NCI-H187 treated with DMSO at 0.1 percent for 48 hours (cell line): Measurements from ENCODE around the gene TMEM204.
"Not testable (repeated sequence)": the region's sequence is repeated elsewhere in the genome, so short reads cannot be mapped to it uniquely, and the experiment has no call there.

ENCODE experiments used
- DNase-seq: peaks from one replicate; lab custom pipeline; 2025; lab: John Stamatoyannopoulos, UW

The TMEM204 gene

DNA sequence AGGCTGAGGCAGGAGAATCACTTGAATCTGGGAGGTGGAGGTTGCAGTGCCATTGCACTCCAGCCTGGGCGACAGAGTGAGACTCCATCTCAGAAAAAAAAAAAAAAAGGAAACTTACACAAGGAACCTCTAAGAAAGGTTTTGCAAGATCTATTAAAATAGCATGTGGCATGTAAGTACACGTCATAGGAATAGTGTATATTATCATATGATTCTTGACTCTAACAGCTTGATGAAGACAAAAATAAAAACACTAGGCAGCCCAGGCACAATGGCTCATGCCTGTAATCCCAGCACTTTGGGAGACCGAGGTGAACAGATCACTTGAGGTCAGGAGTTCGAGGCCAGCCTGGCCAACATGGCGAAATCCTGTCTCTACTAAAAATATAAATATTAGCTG is 62.0 kb downstream of the TMEM204 start:
- DNase-seq = not testable (repeated sequence)

DNA sequence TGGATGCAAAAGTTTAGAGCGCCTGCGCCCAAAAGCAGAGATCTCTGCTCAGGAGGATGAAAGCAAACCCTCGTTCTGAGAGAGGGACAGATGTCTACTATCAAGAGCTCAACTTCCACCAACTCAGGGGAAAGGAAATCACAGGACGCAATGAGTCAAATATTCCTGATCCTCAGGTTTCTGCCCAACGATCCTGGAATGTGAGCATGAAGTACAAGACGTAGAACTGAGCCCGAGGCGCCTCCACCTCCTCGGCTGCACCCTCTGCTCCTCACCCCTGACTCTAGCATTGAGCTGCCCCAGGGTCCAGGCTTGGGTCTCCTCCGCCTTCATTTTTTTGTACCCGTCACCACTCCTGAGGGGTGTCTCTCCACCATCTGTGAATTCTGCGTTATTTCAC is 63.0 kb downstream of the TMEM204 start:
- DNase-seq = no peak

DNA sequence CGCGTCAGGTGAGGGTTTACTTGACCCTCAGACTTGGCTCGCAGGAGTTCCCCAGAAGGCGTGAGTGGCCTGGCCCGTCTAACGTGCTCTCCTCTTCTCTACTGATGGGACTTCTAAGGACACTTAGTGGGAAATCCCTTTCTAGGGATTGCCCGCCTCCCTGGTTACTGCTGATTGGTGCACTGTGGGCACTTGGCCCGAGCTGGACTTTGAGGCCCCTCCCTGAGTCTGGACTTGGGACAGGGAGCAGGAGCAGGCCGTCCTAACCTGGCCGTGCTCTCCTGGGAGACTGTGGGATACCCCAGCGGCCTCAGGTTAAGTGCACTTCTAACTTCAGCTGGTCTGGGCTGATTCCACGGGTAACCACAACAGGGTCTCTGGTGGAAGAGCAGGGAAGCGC is 63.7 kb downstream of the TMEM204 start:
- DNase-seq = no peak

DNA sequence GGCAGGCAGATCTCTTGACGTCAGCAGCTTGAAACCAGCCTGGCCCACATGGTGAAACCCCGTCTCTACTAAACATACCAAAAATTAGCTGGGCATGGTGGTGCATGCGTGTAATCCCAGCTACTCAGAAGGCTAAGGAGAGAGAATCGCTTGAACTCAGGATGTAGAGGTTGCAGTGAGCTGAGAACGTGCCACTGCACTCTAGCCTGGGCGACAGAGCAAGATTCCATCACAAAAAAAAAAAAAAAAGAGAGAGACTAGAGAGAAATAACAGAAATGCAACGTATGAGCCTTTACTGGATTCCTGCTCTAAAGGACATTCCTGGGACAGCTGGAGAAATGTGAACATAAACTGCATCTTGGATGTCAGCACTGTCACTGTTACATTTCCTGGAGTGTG is 67.6 kb downstream of the TMEM204 start:
- DNase-seq = no peak

DNA sequence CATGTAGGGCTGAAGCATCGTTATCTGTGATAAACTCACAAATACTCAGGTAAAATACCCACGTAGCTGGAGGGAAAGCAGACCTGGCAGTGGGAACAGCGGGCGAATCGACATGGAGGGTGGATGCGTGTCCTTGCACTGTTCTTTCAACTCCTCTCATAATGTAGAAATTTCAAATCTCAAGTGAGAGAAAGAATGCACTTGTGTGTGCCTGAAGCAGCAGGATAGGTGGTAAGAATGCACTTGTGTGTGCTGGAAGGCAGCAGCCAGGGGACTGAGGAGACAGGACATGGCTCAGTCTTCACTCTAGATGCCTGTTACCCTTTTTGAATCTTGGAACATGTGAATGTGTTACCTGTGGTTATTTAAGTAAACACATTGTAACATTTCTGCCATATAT is 68.0 kb downstream of the TMEM204 start:
- no peak for DNase-seq

DNA sequence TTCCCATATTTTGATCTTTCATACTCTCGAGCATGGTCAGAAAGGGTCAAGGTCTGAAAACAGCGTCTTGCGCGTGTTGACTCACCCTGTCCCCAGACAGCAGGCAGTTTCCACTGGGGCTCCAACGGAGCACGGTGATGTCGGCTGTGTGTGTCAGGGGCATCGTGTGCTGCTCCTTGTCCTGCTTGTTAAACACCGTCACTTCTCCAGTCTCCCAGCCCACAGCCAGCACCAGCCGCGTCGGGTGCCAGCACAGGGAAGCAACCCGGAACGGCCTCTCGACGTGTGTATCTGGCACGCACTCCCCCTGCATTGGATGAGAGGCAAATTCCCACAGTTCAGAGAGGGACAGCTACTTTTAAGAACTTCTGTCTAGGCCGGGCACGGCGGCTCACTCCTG is 68.8 kb downstream of the TMEM204 start:
- DNase-seq = no peak
